Adrenal gland (tissue), 12 donors: ENCODE data around the gene CHRD. TPM values are rescaled to one million over a fixed set of nuclear protein-coding genes. Genes with fewer than 3 reads are reported as not detected.

Source experiments
- DNase-seq, 7 donors: peaks; one replicate each; pipeline ENCODE4 v3.0.0-alpha.2; 2019 to 2020
- H3K27ac ChIP-seq, 5 donors: fragments of 200-600 bp; sonication (generic) in 4 of 5; 1 replicate in 3 of 5; 2 replicates in 2 of 5; pipeline versions ENCODE4 v1.5.1 to v1.8.0; 2016 to 2020; ENCODE audit warnings: mild to moderate bottlenecking in 1 of 5
- H3K27me3 ChIP-seq: fragments of 200-600 bp; 2 replicates; pipeline ENCODE4 v1.8.0; 2021
- H3K36me3 ChIP-seq, 2 donors: fragments of 200-600 bp; replicated peaks in 1 of 2; 1 replicate in 1 of 2; 2 replicates in 1 of 2; pipeline versions ENCODE4 v1.5.1 to v1.8.0; 2018 to 2022
- H3K4me1 ChIP-seq, 2 donors: fragments of 200-600 bp; replicated peaks in 1 of 2; 1 replicate in 1 of 2; 2 replicates in 1 of 2; pipeline versions ENCODE4 v1.5.1 to v1.8.0; 2018 to 2021
- H3K4me3 ChIP-seq, 4 donors: fragments of 200-600 bp; sonication (generic) in 3 of 4; one replicate each; pipeline ENCODE4 v1.5.1; 2016 to 2018
- H3K9me3 ChIP-seq, 3 donors: fragments of 200-600 bp; sonication (generic) in 1 of 3; replicated peaks in 1 of 3; 1 replicate in 2 of 3; 2 replicates in 1 of 3; pipeline versions ENCODE4 v1.5.1 to v1.8.0; 2016 to 2021
- CTCF ChIP-seq, 6 experiments: fragments of 450-650 bp in 4 of 6; fragments of 200-600 bp in 2 of 6; sonication (generic) in 1 of 6; IDR thresholded peaks; 1 replicate in 5 of 6; 2 replicates in 1 of 6; pipeline versions ENCODE4 v1.5.1 to v1.8.0; 2016 to 2021; ENCODE audit warnings: antibody characterized with exemption in 6 of 6, mild to moderate bottlenecking in 2 of 6, moderate library complexity in 1 of 6
- POLR2A ChIP-seq, 2 donors: fragments of 450-650 bp; IDR thresholded peaks; one replicate each; pipeline ENCODE4 v1.6.1; 2017; ENCODE audit warnings: antibody characterized with exemption in 2 of 2, mild to moderate bottlenecking in 2 of 2, moderate library complexity in 1 of 2
- WGBS, 4 donors: extraction: QIAGEN DNeasy Blood & Tissue Kit in 2 of 4; methylation state at CpG; one replicate each; pipeline versions ENCODE4 v1.1.5 to v1.1.7; 2013 to 2017; 5-methylcytosine and 5-hydroxymethylcytosine counted together
- intact Hi-C, 2 donors: fragments of 100-400 bp; cut with DNase I; formaldehyde crosslinking; loops; one replicate each; pipeline versions ENCODE4 v1.14.1 to v1.15.0; 2022 to 2023
- polyA plus RNA-seq, 3 donors: library from polyadenylated mRNA; stranded (reverse); fragments of 200-250 nt in 2 of 3; fragments of 350-450 nt in 1 of 3; fragmentation: Illumina TruSeq in 1 of 3; extraction: RNeasy Lipid Tissue Mini Kit (QIAGEN cat#74804) in 1 of 3; gene quantifications; one replicate each; pipeline ENCODE4 v1.2.3, GENCODE V29; 2013 to 2014
- total RNA-seq, 9 donors: library from RNA; depleted of rRNA in 4 of 9; stranded (reverse); fragments of >200 nt in 4 of 9; fragments of 120-200 nt in 1 of 9; fragmentation: NEBNext Ultra II Directional in 1 of 9; extraction: Animal tissue kit (Norgen Biotek cat#: 25700) in 1 of 9; gene quantifications; one replicate each; pipeline versions ENCODE4 v1.1.0 to v1.2.4, GENCODE V29; 2013 to 2023
- donor health status: healthy with polysubstance abuse.
- donor health status: Bipolar disorder and iron deficiency.
- donor health status: DM: yes; HTN: yes; CAD: no.
- donor health status: DM: no; HTN: no; CAD: no.
- donor health status: DM: no; HTN: no; CAD: no.
- donor health status: DM: yes; HTN: yes; CAD: no.

CHRD gene
- total and polyA plus RNA-seq, 12 donors: 1.1 to 101 (median 23.7) TPM

- peaks cover 8% of the 10 kb centered on the region for H3K27me3 ChIP-seq
- DNase-seq: no peak
- intact Hi-C loops: loop anchor here in 1 of 2 donors (5.0 kb wide), 1 partner anchor 163 kb away; no protein-coding TSS in a partner anchor
- peaks cover 8 to 28% of the 10 kb centered on the region in 2 donors for H3K4me1 ChIP-seq
- TF ChIP-seq CTCF (IDR thresholded peaks at IDR 0.05) (no peak), POLR2A (IDR thresholded peaks at IDR 0.05) (no peak)
- no peak overlapping the region for H3K4me3 ChIP-seq
- peak overlapping the region in 2 of 5 donors; percentile 66 to 88 for H3K27ac ChIP-seq
- 75 to 86% (median 82%) methylated on average over 10 of the region's 10 CpGs for WGBS, 4 donors
- H3K9me3 ChIP-seq: no peaks in the 10 kb centered on the region
- no peaks in the 10 kb centered on the region for H3K36me3 ChIP-seq
These were observed 1.1 kb upstream of the CHRD start for GRCh38 chr3:184378651-184379357.

GRCh38 chr3:184380185-184380626 is 352 bp downstream of the CHRD start:
- Histone ChIP-seq H3K27ac (peak overlapping the region in 1 of 5 donors; percentile 88), H3K27me3 (peaks cover 8% of the 10 kb centered on the region), H3K4me1 (peaks cover 8 to 27% of the 10 kb centered on the region in 2 donors), H3K9me3 (no peaks in the 10 kb centered on the region), H3K4me3 (peak overlapping the region in 2 of 4 donors; percentile 10 to 87), H3K36me3 (no peaks in the 10 kb centered on the region)
- peak; percentile 62 to 82 (median 69) for DNase-seq
- intact Hi-C loops: no loop called here
- TF ChIP-seq CTCF (IDR thresholded peaks at IDR 0.05): no peak
- 0% methylated on average over 44 to 47 of the region's 62 CpGs; no CpG with 5 or more reads in 2 of the 4 donors for WGBS, 4 donors

GRCh38 chr3:184380627-184381260 is 890 bp downstream of the CHRD start:
- H3K36me3 ChIP-seq: no peaks in the 10 kb centered on the region
- no peaks in the 10 kb centered on the region for H3K9me3 ChIP-seq
- H3K4me1 ChIP-seq: peaks cover 8 to 27% of the 10 kb centered on the region in 2 donors
- peaks cover 8% of the 10 kb centered on the region for H3K27me3 ChIP-seq
- no peak for DNase-seq
- intact Hi-C loops: no loop called here
- TF ChIP-seq CTCF (IDR thresholded peaks at IDR 0.05) (no peak), POLR2A (IDR thresholded peaks at IDR 0.05) (no peak)
- 3 to 13% (median 4%) methylated on average over 3 to 42 of the region's 42 CpGs for WGBS, 4 donors
- H3K4me3 ChIP-seq: peak overlapping the region in 2 of 4 donors; percentile 10 to 87
- peak overlapping the region in 1 of 5 donors; percentile 88 for H3K27ac ChIP-seq
